A673 (cell line): Measurements from ENCODE around the gene HP. TPM values are rescaled to one million over a fixed set of nuclear protein-coding genes. Genes with fewer than 3 reads are reported as not detected.

Experiments used
- BruUV-seq: library from RNA; stranded (reverse); fragments of 400-500 nt; replicated peaks from 2 replicates; lab custom pipeline; 2021; lab: Mats Ljungman, UMichigan
- CTCF ChIA-PET: fragments of 300-600 bp; sonication (Branson Sonifier 250); formaldehyde crosslinking; loops from one replicate; lab custom pipeline; 2022; ENCODE audit warnings: antibody characterized with exemption; lab: Charles Lee
- POLR2A ChIA-PET: fragments of 300-600 bp; sonication (Branson Sonifier 250); formaldehyde crosslinking; loops from one replicate; lab custom pipeline; 2022; ENCODE audit warnings: antibody characterized with exemption; ENCODE audit not compliant: low non-redundant PET; lab: Charles Lee
- DNase-seq: peaks from one replicate; pipeline ENCODE4 v3.0.0-alpha.2; 2015; ENCODE audit warnings: low spot score
- H3K27ac ChIP-seq: fragments of 200-600 bp; sonication (generic); 2 replicates; pipeline ENCODE4 v1.5.1; 2016; ENCODE audit warnings: mixed run types, low read depth, mild to moderate bottlenecking, mixed read lengths, antibody characterized with exemption, low read length; ENCODE audit not compliant: poor library complexity, severe bottlenecking
- H3K27me3 ChIP-seq: fragments of 200-600 bp; sonication (generic); replicated peaks from 2 replicates; pipeline ENCODE4 v1.6.1; 2017; ENCODE audit warnings: mixed run types, low read depth, mild to moderate bottlenecking, mixed read lengths, antibody characterized with exemption, low read length; ENCODE audit not compliant: insufficient read depth, poor library complexity
- H3K36me3 ChIP-seq: fragments of 200-600 bp; sonication (generic); 2 replicates; pipeline ENCODE4 v1.6.1; 2016; ENCODE audit warnings: mixed run types, mild to moderate bottlenecking, mixed read lengths, antibody characterized with exemption, low read length; ENCODE audit not compliant: insufficient read depth, poor library complexity, severe bottlenecking
- H3K4me1 ChIP-seq: fragments of 200-600 bp; sonication (generic); 2 replicates; pipeline ENCODE4 v1.6.1; 2017; ENCODE audit warnings: mixed run types, mild to moderate bottlenecking, mixed read lengths, antibody characterized with exemption, low read length; ENCODE audit not compliant: insufficient read depth, poor library complexity, severe bottlenecking
- H3K4me3 ChIP-seq: fragments of 200-600 bp; sonication (generic); 2 replicates; pipeline ENCODE4 v1.5.1; 2016; ENCODE audit warnings: low read depth, mixed run types, mild to moderate bottlenecking, mixed read lengths, low read length; ENCODE audit not compliant: poor library complexity, severe bottlenecking
- H3K9me3 ChIP-seq: fragments of 200-600 bp; sonication (generic); 2 replicates; pipeline ENCODE4 v1.6.1; 2016; ENCODE audit warnings: mixed run types, low read depth, mild to moderate bottlenecking, mixed read lengths, antibody characterized with exemption, low read length; ENCODE audit not compliant: poor library complexity, severe bottlenecking
- EZH2 ChIP-seq: fragments of 200-600 bp; sonication (generic); IDR thresholded peaks from 2 replicates; pipeline ENCODE4 v1.6.1; 2017; ENCODE audit warnings: borderline replicate concordance, low read depth, mild to moderate bottlenecking, mixed read lengths, antibody characterized with exemption, low read length; ENCODE audit not compliant: poor library complexity, severe bottlenecking
- intact Hi-C: fragments of 100-400 bp; cut with micrococcal nuclease; formaldehyde crosslinking; loops from one replicate; pipeline ENCODE4 v1.10.0; 2022; ENCODE audit not compliant: unreplicated experiment
- total RNA-seq: library from RNA; stranded (reverse); gene quantifications from 2 replicates; pipeline ENCODE4 v1.2.3, GENCODE V29; 2021
- TF ChIP-seq, protein P1 (sequence below): fragments of 300-800, 200-600 bp; sonication (generic); conservative IDR thresholded peaks from 2 replicates; pipeline ENCODE4 v1.5.1; 2017; ENCODE audit warnings: low read depth, mild to moderate bottlenecking, antibody characterized with exemption, low read length, moderate library complexity, mixed read lengths

HP gene
- total RNA-seq, 1 experiment from 2014 or later = not detected

DNA sequence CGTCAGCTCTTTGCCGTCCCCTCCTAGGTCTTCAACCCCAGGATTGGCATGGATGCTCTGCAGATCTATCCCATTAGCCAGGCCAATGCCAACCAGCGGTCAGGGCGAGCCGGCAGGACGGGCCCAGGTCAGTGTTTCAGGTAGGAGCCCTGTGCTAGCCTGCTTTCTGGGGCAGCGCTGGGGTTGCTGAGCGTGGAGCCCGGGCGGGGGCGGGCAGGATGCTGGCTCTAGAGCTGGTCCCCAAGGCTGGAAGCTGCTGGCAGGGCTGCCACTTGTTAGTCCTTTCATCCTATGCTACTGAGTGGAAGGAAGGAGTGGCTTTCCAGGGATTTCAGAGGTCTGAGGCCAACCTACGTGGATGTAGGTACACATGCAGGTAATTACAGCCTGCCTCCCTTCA lies 51.7 kb downstream of the HP start:
- ChIA-PET POLR2A (no interaction called here), CTCF (no interaction called here)
- no peaks in the 10 kb centered on the region for H3K4me1 ChIP-seq
- no peak for TF ChIP-seq EZH2
- TF ChIP-seq, protein P1, sequence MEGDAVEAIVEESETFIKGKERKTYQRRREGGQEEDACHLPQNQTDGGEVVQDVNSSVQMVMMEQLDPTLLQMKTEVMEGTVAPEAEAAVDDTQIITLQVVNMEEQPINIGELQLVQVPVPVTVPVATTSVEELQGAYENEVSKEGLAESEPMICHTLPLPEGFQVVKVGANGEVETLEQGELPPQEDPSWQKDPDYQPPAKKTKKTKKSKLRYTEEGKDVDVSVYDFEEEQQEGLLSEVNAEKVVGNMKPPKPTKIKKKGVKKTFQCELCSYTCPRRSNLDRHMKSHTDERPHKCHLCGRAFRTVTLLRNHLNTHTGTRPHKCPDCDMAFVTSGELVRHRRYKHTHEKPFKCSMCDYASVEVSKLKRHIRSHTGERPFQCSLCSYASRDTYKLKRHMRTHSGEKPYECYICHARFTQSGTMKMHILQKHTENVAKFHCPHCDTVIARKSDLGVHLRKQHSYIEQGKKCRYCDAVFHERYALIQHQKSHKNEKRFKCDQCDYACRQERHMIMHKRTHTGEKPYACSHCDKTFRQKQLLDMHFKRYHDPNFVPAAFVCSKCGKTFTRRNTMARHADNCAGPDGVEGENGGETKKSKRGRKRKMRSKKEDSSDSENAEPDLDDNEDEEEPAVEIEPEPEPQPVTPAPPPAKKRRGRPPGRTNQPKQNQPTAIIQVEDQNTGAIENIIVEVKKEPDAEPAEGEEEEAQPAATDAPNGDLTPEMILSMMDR = no peak
- H3K27me3 ChIP-seq = no peaks in the 10 kb centered on the region
- intact Hi-C loops = no loop called here
- peaks cover 92% of the 10 kb centered on the region for H3K36me3 ChIP-seq
- no peak overlapping the region for H3K4me3 ChIP-seq
- no peak for DNase-seq
- H3K9me3 ChIP-seq = no peaks in the 10 kb centered on the region
- no TSS peak for BruUV-seq
- no peak overlapping the region for H3K27ac ChIP-seq

DNA sequence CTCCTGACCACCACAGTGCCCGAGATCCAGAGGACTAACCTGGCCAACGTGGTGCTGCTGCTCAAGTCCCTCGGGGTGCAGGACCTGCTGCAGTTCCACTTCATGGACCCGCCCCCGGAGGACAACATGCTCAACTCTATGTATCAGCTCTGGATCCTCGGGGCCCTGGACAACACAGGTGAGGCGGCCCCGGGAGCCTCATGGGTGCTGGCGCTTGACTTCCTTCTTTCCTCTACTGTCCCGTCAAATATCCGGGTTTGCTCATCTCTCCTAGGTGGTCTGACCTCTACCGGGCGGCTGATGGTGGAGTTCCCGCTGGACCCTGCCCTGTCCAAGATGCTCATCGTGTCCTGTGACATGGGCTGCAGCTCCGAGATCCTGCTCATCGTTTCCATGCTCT lies 53.1 kb downstream of the HP start:
- H3K4me3 ChIP-seq = no peak overlapping the region
- intact Hi-C loops = no loop called here
- peaks cover 89% of the 10 kb centered on the region for H3K36me3 ChIP-seq
- DNase-seq = no peak
- H3K9me3 ChIP-seq = no peaks in the 10 kb centered on the region
- POLR2A ChIA-PET = no interaction called here
- TF ChIP-seq, protein P1 = no peak
- no peak for TF ChIP-seq EZH2
- peaks cover 6% of the 10 kb centered on the region for H3K4me1 ChIP-seq
- CTCF ChIA-PET = no interaction called here
- no TSS peak for BruUV-seq
- no peaks in the 10 kb centered on the region for H3K27me3 ChIP-seq
- no peak overlapping the region for H3K27ac ChIP-seq

DNA sequence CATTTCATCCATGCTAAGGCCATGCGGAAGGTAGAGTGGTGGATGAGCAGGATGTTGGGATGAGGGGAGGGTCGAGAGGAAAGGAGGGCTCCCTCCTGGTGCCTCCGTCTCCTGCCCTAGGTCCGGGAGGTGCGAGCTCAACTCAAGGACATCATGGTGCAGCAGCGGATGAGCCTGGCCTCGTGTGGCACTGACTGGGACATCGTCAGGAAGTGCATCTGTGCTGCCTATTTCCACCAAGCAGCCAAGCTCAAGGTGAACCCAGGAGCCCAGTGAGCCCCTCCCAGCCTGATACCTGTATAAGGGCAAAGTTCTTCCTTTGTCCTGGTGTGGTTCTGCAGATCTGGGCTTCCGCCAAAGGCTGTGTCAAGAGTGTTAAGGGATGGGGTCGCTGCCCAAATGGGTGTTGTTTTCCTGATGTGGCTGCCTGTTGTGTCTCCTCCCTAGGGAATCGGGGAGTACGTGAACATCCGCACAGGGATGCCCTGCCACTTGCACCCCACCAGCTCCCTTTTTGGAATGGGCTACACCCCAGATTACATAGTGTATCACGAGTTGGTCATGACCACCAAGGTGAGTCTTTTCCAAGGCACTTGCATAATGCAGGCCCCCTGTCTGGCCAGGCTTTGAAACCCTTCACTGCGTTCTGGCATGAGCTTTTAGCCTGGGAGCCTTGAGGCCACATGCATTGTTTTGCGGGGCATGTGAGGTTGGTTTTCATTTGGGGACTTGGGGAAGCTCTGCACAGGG lies 54.2 kb downstream of the HP start:
- H3K27ac ChIP-seq = no peak overlapping the region
- no peak for DNase-seq
- H3K4me1 ChIP-seq = peaks cover 6% of the 10 kb centered on the region
- intact Hi-C loops = no loop called here
- TF ChIP-seq, protein P1 = no peak
- no peak for TF ChIP-seq EZH2
- H3K9me3 ChIP-seq = no peaks in the 10 kb centered on the region
- peaks cover 79% of the 10 kb centered on the region for H3K36me3 ChIP-seq
- ChIA-PET CTCF (no interaction called here), POLR2A (no interaction called here)
- H3K4me3 ChIP-seq = no peak overlapping the region
- BruUV-seq = no TSS peak
- no peaks in the 10 kb centered on the region for H3K27me3 ChIP-seq
